HPDE6-E6E7 (cell line): ENCODE data around the gene PDGFC.
"Not testable (repeated sequence)": the region's sequence is repeated elsewhere in the genome, so short reads cannot be mapped to it uniquely, and the experiment has no call there.

ENCODE experiments used
- DNase-seq: peaks from one replicate; pipeline ENCODE4 v3.0.0; 2011; ENCODE audit warnings: missing footprints; ENCODE audit errors: extremely low spot score

Gene PDGFC

GRCh38 chr4:156901871-156902270 is 69.7 kb downstream of the PDGFC start:
- DNase-seq = no peak

- DNase-seq = no peak
These were observed 73.1 kb downstream of the PDGFC start for GRCh38 chr4:156898373-156899117.

- no peak for DNase-seq
These were observed 75.1 kb downstream of the PDGFC start for GRCh38 chr4:156896527-156896926.

GRCh38 chr4:156894234-156894633 is 77.4 kb downstream of the PDGFC start:
- DNase-seq = no peak

GRCh38 chr4:156892805-156893204 is 78.8 kb downstream of the PDGFC start:
- DNase-seq = no peak

- no peak for DNase-seq
These were observed 81.7 kb downstream of the PDGFC start for GRCh38 chr4:156889616-156890594.

- DNase-seq = peak; percentile 32
These were observed 82.8 kb downstream of the PDGFC start for GRCh38 chr4:156888762-156889161.

- no peak for DNase-seq
These were observed 85.1 kb downstream of the PDGFC start for GRCh38 chr4:156886481-156886880.

- DNase-seq = no peak
These were observed 86.2 kb downstream of the PDGFC start for GRCh38 chr4:156885374-156885773.

- no peak for DNase-seq
These were observed 87.4 kb downstream of the PDGFC start for GRCh38 chr4:156884183-156884582.

GRCh38 chr4:156875704-156876103 is 95.9 kb downstream of the PDGFC start:
- DNase-seq = no peak

GRCh38 chr4:156875055-156875454 is 96.5 kb downstream of the PDGFC start:
- DNase-seq = no peak

- DNase-seq = no peak
These were observed 97.8 kb downstream of the PDGFC start for GRCh38 chr4:156873799-156874198.

- DNase-seq = no peak
These were observed 100.7 kb downstream of the PDGFC start for GRCh38 chr4:156870861-156871260.

- no peak for DNase-seq
These were observed 101.5 kb downstream of the PDGFC start for GRCh38 chr4:156870131-156870530.

GRCh38 chr4:156866088-156866487 is 105.5 kb downstream of the PDGFC start:
- not testable (repeated sequence) for DNase-seq

- DNase-seq = no peak
These were observed 106.1 kb downstream of the PDGFC start for GRCh38 chr4:156865451-156865850.

- no peak for DNase-seq
These were observed 113.5 kb downstream of the PDGFC start for GRCh38 chr4:156858071-156858470.

GRCh38 chr4:156838761-156839160 is 132.8 kb downstream of the PDGFC start:
- no peak for DNase-seq

GRCh38 chr4:156837625-156838345 is 133.8 kb downstream of the PDGFC start:
- DNase-seq = no peak

- no peak for DNase-seq
These were observed 138.7 kb downstream of the PDGFC start for GRCh38 chr4:156832886-156833285.

- DNase-seq = peak; percentile 5
These were observed 141.2 kb downstream of the PDGFC start for GRCh38 chr4:156830351-156830750.
